Naive B cell (primary cell): Measurements from ENCODE around the gene C1orf50. TPM values are rescaled to one million over a fixed set of nuclear protein-coding genes. Genes with fewer than 3 reads are reported as not detected.
"Not testable (repeated sequence)": the region's sequence is repeated elsewhere in the genome, so short reads cannot be mapped to it uniquely, and the experiment has no call there.

Experiments used
- ATAC-seq, 2 donors: fragments of 150-1000 bp; cut with Tn5 transposase; 2 replicates each; pipeline ENCODE4 v1.10.0; 2021; ENCODE audit warnings: low read depth in 2 of 2, mild to moderate bottlenecking in 2 of 2, moderate library complexity in 2 of 2
- DNase-seq: peaks from one replicate; pipeline ENCODE4 v3.0.0; 2022
- H3K27ac Mint-ChIP-seq, 6 donors: one replicate each; pipeline ENCODE4 v1.8.0; 2020 to 2022; ENCODE audit warnings: mild to moderate bottlenecking in 6 of 6, mixed read lengths in 6 of 6, moderate library complexity in 5 of 6, inconsistent platforms in 2 of 6
- H3K27me3 Mint-ChIP-seq, 3 donors: one replicate each; pipeline ENCODE4 v1.8.0; 2021 to 2022; ENCODE audit warnings: mixed read lengths in 3 of 3, mild to moderate bottlenecking in 1 of 3
- H3K36me3 Mint-ChIP-seq, 2 donors: one replicate each; pipeline ENCODE4 v1.8.0; 2020 to 2022; ENCODE audit warnings: mixed read lengths in 2 of 2, inconsistent platforms in 1 of 2, mild to moderate bottlenecking in 1 of 2
- H3K4me1 Mint-ChIP-seq, 3 donors: one replicate each; pipeline ENCODE4 v1.8.0; 2020 to 2022; ENCODE audit warnings: mixed read lengths in 3 of 3, inconsistent platforms in 1 of 3, mild to moderate bottlenecking in 1 of 3, moderate library complexity in 1 of 3
- H3K4me3 Mint-ChIP-seq, 8 donors: one replicate each; pipeline ENCODE4 v1.8.0; 2020 to 2022; ENCODE audit warnings: mild to moderate bottlenecking in 8 of 8, mixed read lengths in 8 of 8, moderate library complexity in 8 of 8, inconsistent platforms in 2 of 8
- H3K9me3 Mint-ChIP-seq, 7 donors: one replicate each; pipeline ENCODE4 v1.8.0; 2020 to 2022; ENCODE audit warnings: mixed read lengths in 7 of 7, mild to moderate bottlenecking in 5 of 7, inconsistent platforms in 2 of 7, moderate library complexity in 1 of 7
- polyA plus RNA-seq, 6 donors: library from polyadenylated mRNA; unstranded; fragments of 300-500 nt; fragmentation: Illumina TruSeq; gene quantifications; one replicate each; pipeline ENCODE4 v1.2.3, GENCODE V29; 2021; ENCODE audit warnings: low read depth in 6 of 6

Gene C1orf50
- polyA plus RNA-seq = 1 to 10 TPM; 2.3 to 6.6 (median 4.3) TPM

GRCh38 chr1:42766741-42767509, at the start of gene C1orf50, which contains the start of gene P3H1:
TSS of gene C1orf50 (plus strand) at chr1:42767249. CDS start at chr1:42767312, 63 bp downstream.
TSS of gene P3H1 (minus strand) at chr1:42767028. CDS start at chr1:42766971, 57 bp downstream.
- Mint-ChIP-seq H3K36me3 (peaks cover 0 to 8% of the 10 kb centered on the region in 2 donors), H3K27me3 (no peaks in the 10 kb centered on the region), H3K27ac (peak within 1 kb of the TSS in 5 of 6 donors; percentile 89 to 98 (median 96)), H3K4me1 (peaks cover 15 to 31% (median 19%) of the 10 kb centered on the region in 3 donors), H3K4me3 (peak within 1 kb of the TSS in 1 of 8 donors; percentile 97), H3K9me3 (no peaks in the 10 kb centered on the region)
- peak; percentile 88 for ATAC-seq
- DNase-seq = peak; percentile 100

GRCh38 chr1:42720868-42721267, 46.2 kb upstream of the C1orf50 start:
- H3K36me3 Mint-ChIP-seq = peaks cover 8 to 27% of the 10 kb centered on the region in 2 donors
- no peak overlapping the region for H3K4me3 Mint-ChIP-seq
- H3K9me3 Mint-ChIP-seq = peaks cover 0 to 5% (median 0%) of the 10 kb centered on the region in 7 donors
- no peak for ATAC-seq
- no peak for DNase-seq
- H3K4me1 Mint-ChIP-seq = peaks cover 0 to 16% (median 0%) of the 10 kb centered on the region in 3 donors
- H3K27me3 Mint-ChIP-seq = no peaks in the 10 kb centered on the region
- H3K27ac Mint-ChIP-seq = no peak overlapping the region

- no peaks in the 10 kb centered on the region for H3K9me3 Mint-ChIP-seq
- ATAC-seq (no peak), DNase-seq (no peak)
- peaks cover 7 to 17% of the 10 kb centered on the region in 2 donors for H3K36me3 Mint-ChIP-seq
- H3K27ac Mint-ChIP-seq = peak overlapping the region in 1 of 6 donors; percentile 60
- no peaks in the 10 kb centered on the region for H3K27me3 Mint-ChIP-seq
- H3K4me3 Mint-ChIP-seq = no peak overlapping the region
- H3K4me1 Mint-ChIP-seq = peaks cover 0 to 10% (median 0%) of the 10 kb centered on the region in 3 donors
Observed at GRCh38 chr1:42721926-42722325, 45.1 kb upstream of the C1orf50 start.

GRCh38 chr1:42722403-42722802, 44.6 kb upstream of the C1orf50 start:
- not testable (repeated sequence) for DNase-seq, H3K4me1 Mint-ChIP-seq, H3K27ac Mint-ChIP-seq, H3K4me3 Mint-ChIP-seq, H3K9me3 Mint-ChIP-seq, ATAC-seq, H3K27me3 Mint-ChIP-seq
- H3K36me3 Mint-ChIP-seq = peaks cover 3 to 13% of the 10 kb centered on the region in 2 donors

- no peak overlapping the region for H3K27ac Mint-ChIP-seq
- H3K36me3 Mint-ChIP-seq = peaks cover 0 to 3% of the 10 kb centered on the region in 2 donors
- no peaks in the 10 kb centered on the region for H3K27me3 Mint-ChIP-seq
- no peak overlapping the region for H3K4me3 Mint-ChIP-seq
- H3K9me3 Mint-ChIP-seq = no peaks in the 10 kb centered on the region
- DNase-seq = no peak
- no peak for ATAC-seq
- peaks cover 0 to under 1% (median 0%) of the 10 kb centered on the region in 3 donors for H3K4me1 Mint-ChIP-seq
Observed at GRCh38 chr1:42723511-42723910, 43.5 kb upstream of the C1orf50 start.

GRCh38 chr1:42725820-42726219, 41.2 kb upstream of the C1orf50 start:
- H3K9me3 Mint-ChIP-seq, H3K36me3 Mint-ChIP-seq, H3K4me3 Mint-ChIP-seq, H3K4me1 Mint-ChIP-seq, DNase-seq, ATAC-seq, H3K27me3 Mint-ChIP-seq: not testable (repeated sequence)
- H3K27ac Mint-ChIP-seq = peak overlapping the region in 1 of 6 donors; percentile 54

GRCh38 chr1:42730002-42730401, 37.0 kb upstream of the C1orf50 start:
- H3K36me3 Mint-ChIP-seq = no peaks in the 10 kb centered on the region
- no peak overlapping the region for H3K4me3 Mint-ChIP-seq
- ATAC-seq (no peak), DNase-seq (no peak)
- H3K27ac Mint-ChIP-seq = no peak overlapping the region
- no peaks in the 10 kb centered on the region for H3K9me3 Mint-ChIP-seq
- H3K27me3 Mint-ChIP-seq = no peaks in the 10 kb centered on the region
- H3K4me1 Mint-ChIP-seq = peaks cover 0 to 4% (median 0%) of the 10 kb centered on the region in 3 donors

GRCh38 chr1:42730988-42731387, 36.1 kb upstream of the C1orf50 start:
- Mint-ChIP-seq H3K27ac (no peak overlapping the region), H3K4me1 (peaks cover 0 to 4% (median 0%) of the 10 kb centered on the region in 3 donors), H3K9me3 (no peaks in the 10 kb centered on the region), H3K4me3 (no peak overlapping the region), H3K27me3 (no peaks in the 10 kb centered on the region), H3K36me3 (no peaks in the 10 kb centered on the region)
- DNase-seq (no peak), ATAC-seq (peak in 1 of 2 donors; percentile 32)

- DNase-seq (no peak), ATAC-seq (no peak)
- peak overlapping the region in 1 of 6 donors; percentile 73 for H3K27ac Mint-ChIP-seq
- no peaks in the 10 kb centered on the region for H3K36me3 Mint-ChIP-seq
- no peaks in the 10 kb centered on the region for H3K27me3 Mint-ChIP-seq
- H3K4me3 Mint-ChIP-seq = no peak overlapping the region
- H3K4me1 Mint-ChIP-seq = peaks cover 3 to 6% (median 5%) of the 10 kb centered on the region in 3 donors
- no peaks in the 10 kb centered on the region for H3K9me3 Mint-ChIP-seq
Observed at GRCh38 chr1:42731585-42731984, 35.5 kb upstream of the C1orf50 start.

GRCh38 chr1:42732126-42732680, 34.8 kb upstream of the C1orf50 start:
- H3K4me3 Mint-ChIP-seq = no peak overlapping the region
- no peaks in the 10 kb centered on the region for H3K27me3 Mint-ChIP-seq
- no peaks in the 10 kb centered on the region for H3K9me3 Mint-ChIP-seq
- DNase-seq (no peak), ATAC-seq (no peak)
- H3K27ac Mint-ChIP-seq = peak overlapping the region in 2 of 6 donors; percentile 64 to 73
- H3K4me1 Mint-ChIP-seq = peaks cover 9 to 12% (median 11%) of the 10 kb centered on the region in 3 donors
- H3K36me3 Mint-ChIP-seq = no peaks in the 10 kb centered on the region

- Mint-ChIP-seq H3K27ac (no peak overlapping the region), H3K4me3 (no peak overlapping the region), H3K4me1 (peaks cover 11 to 21% (median 21%) of the 10 kb centered on the region in 3 donors), H3K9me3 (no peaks in the 10 kb centered on the region), H3K27me3 (no peaks in the 10 kb centered on the region), H3K36me3 (no peaks in the 10 kb centered on the region)
- no peak for ATAC-seq
- DNase-seq = no peak
Observed at GRCh38 chr1:42733415-42734200, 33.4 kb upstream of the C1orf50 start.

GRCh38 chr1:42734201-42735035, 32.6 kb upstream of the C1orf50 start:
- Mint-ChIP-seq H3K4me1 (peaks cover 11 to 21% (median 21%) of the 10 kb centered on the region in 3 donors), H3K4me3 (no peak overlapping the region), H3K36me3 (no peaks in the 10 kb centered on the region), H3K27me3 (no peaks in the 10 kb centered on the region), H3K9me3 (no peaks in the 10 kb centered on the region), H3K27ac (peak overlapping the region in 2 of 6 donors; percentile 46 to 82)
- DNase-seq (no peak), ATAC-seq (no peak)
